Embryonic facial prominence (tissue), 1 donor: ENCODE data around the gene APIP.
"Not testable (repeated sequence)": the region's sequence is repeated elsewhere in the genome, so short reads cannot be mapped to it uniquely, and the experiment has no call there.

Experiments
- DNase-seq: peaks from one replicate; pipeline ENCODE4 v3.0.0-alpha.2; 2016; ENCODE audit errors: extremely low spot score

The APIP gene

GRCh38 chr11:34926101-34926830 lies 10.1 kb upstream of the APIP start:
- peak; percentile 67 for DNase-seq

- DNase-seq: no peak
Measured at GRCh38 chr11:34924714-34925113, 8.5 kb upstream of the APIP start.

- no peak for DNase-seq
Measured at GRCh38 chr11:34921156-34921555, 5.0 kb upstream of the APIP start.

- DNase-seq: peak; percentile 37
Measured at GRCh38 chr11:34916843-34917770, 928 bp upstream of the APIP start.

- no peak for DNase-seq
Measured at GRCh38 chr11:34915136-34916014, 804 bp downstream of the APIP start.

GRCh38 chr11:34913556-34913955 lies 2.6 kb downstream of the APIP start:
- DNase-seq: not testable (repeated sequence)

- DNase-seq: no peak
Measured at GRCh38 chr11:34911676-34912075, 4.5 kb downstream of the APIP start.

GRCh38 chr11:34910817-34911216 lies 5.4 kb downstream of the APIP start:
- no peak for DNase-seq

- DNase-seq: no peak
Measured at GRCh38 chr11:34909955-34910354, 6.2 kb downstream of the APIP start.

- no peak for DNase-seq
Measured at GRCh38 chr11:34909415-34909814, 6.8 kb downstream of the APIP start.

GRCh38 chr11:34907934-34908593 lies 8.1 kb downstream of the APIP start:
- DNase-seq: no peak

- no peak for DNase-seq
Measured at GRCh38 chr11:34905666-34906065, 10.5 kb downstream of the APIP start.

- DNase-seq: no peak
Measured at GRCh38 chr11:34904421-34904955, 11.7 kb downstream of the APIP start.

- DNase-seq: no peak
Measured at GRCh38 chr11:34899633-34900016, 16.6 kb downstream of the APIP start.

GRCh38 chr11:34898474-34898873 lies 17.7 kb downstream of the APIP start:
- no peak for DNase-seq

GRCh38 chr11:34897171-34897870 lies 18.9 kb downstream of the APIP start:
- DNase-seq: no peak

GRCh38 chr11:34896191-34896590 lies 20.0 kb downstream of the APIP start:
- DNase-seq: not testable (repeated sequence)

- DNase-seq: no peak
Measured at GRCh38 chr11:34893416-34893815, 22.8 kb downstream of the APIP start.

- DNase-seq: no peak
Measured at GRCh38 chr11:34891611-34892010, 24.6 kb downstream of the APIP start.

- DNase-seq: peak; percentile 57
Measured at GRCh38 chr11:34890812-34891211, 25.4 kb downstream of the APIP start.
